GM12875 (cell line): ENCODE measurements around the gene PPIE.

ENCODE experiments used
- H3K4me3 ChIP-seq: one replicate; pipeline ENCODE4 v1.5.1; 2011; ENCODE audit warnings: low read depth, low read length, control low read depth
- CTCF ChIP-seq: IDR thresholded peaks from 2 replicates; pipeline ENCODE4 v1.5.1; 2011; ENCODE audit warnings: low read depth, mild to moderate bottlenecking, control low read depth, inconsistent platforms, low read length, moderate library complexity, borderline replicate concordance; ENCODE audit not compliant: insufficient read depth

Gene PPIE

GRCh38 chr1:39752703-39753102, 14.0 kb downstream of the PPIE start:
- no peak overlapping the region for H3K4me3 ChIP-seq
- no peak for TF ChIP-seq CTCF

DNA sequence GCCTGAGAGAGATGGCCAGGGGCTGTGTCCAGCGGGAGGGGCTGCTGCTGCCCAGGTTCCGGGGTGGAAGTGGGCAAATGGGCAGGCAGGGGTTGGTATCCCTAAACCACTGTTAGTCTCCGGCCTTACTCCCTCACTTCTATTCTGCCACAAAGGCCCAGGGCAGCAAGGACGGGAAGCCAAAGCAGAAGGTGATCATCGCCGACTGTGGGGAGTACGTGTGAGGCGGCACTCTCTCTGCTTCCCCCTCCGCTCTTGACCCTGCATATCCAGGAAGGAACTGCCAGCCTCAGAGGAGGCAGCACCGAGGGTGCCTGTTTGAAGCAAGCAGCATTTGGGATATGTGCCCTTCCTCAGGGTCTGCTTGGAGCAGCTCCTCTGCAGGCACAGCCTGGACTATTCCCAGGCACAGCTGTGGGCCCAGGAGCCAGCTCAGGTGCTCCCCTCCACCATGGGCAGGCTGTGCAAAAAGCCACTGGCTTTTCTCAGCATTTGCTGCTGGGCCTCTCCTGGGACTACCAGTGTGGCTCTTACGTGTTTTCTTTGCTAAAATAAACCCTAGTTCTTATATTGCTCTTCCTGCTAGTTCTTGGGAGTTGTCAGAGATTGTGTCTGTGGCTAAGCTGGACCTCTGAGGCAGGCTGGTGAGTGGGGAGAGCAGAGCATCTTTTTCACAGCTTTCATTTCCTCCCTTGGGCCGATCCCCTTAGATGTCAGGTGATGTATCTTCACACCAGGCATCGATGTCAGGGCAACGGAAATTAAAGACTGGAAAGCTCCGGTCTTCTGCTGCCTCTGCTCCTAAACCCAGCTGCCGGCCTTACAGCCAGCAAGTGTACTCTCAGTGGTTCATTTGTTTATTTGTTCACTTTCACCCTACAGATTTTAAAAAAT, 14.7 kb downstream of the PPIE start:
- TF ChIP-seq CTCF: no peak
- H3K4me3 ChIP-seq: no peak overlapping the region

DNA sequence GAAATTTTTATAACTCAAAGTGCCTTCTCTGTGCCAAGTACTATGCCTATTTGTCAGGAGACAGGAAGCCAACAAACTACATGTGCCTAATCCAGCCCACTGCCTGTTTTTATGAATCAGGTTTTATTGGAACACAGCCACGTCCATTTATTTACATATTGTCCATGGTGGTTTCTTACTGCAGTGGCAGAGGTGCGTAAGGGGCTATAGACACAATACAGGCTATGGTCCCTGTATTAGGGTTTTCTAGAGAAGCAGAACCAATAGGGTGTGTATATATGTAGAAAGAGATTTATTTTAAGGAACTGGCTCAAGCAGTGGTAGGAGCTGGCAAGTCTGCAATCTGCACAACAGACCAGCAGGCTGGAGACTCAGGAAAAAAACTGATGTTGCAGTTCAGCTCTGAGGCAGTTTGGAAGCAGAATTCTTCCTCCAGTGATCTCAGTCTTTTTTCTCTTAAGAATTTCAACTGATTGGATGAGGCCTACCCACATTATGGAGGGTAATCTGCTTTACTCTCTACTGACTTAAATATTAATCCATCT, 15.4 kb downstream of the PPIE start:
- TF ChIP-seq CTCF: no peak
- H3K4me3 ChIP-seq: no peak overlapping the region

DNA sequence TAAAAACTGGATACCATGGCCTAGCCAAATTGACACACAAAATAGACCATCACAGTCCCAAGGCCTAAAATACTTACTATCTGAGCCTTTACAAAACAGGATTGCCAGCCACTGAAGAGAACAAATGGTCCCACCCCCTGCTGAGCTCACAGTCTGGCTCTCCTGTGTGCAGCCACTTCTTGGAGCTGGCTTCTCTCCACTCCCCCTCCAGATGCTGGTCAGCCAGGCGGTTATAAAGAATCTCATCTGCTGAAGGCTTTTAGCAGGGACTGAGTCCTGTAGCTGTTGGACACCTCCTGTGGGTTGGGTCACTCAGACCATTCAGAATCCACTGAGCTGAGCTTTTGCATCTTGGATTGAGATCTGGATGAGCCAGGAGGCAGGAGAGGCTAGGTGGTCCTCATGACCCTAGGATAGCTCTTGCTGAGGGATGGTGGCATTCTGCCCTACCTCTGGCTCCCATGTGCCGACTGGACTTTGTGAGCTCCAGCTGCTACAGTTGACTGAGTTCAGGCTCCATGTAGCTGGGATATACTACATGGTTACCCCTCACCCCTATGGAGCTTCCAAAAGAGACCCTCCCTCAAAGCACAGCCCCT, 16.3 kb downstream of the PPIE start:
- no peak overlapping the region for H3K4me3 ChIP-seq
- no peak for TF ChIP-seq CTCF

DNA sequence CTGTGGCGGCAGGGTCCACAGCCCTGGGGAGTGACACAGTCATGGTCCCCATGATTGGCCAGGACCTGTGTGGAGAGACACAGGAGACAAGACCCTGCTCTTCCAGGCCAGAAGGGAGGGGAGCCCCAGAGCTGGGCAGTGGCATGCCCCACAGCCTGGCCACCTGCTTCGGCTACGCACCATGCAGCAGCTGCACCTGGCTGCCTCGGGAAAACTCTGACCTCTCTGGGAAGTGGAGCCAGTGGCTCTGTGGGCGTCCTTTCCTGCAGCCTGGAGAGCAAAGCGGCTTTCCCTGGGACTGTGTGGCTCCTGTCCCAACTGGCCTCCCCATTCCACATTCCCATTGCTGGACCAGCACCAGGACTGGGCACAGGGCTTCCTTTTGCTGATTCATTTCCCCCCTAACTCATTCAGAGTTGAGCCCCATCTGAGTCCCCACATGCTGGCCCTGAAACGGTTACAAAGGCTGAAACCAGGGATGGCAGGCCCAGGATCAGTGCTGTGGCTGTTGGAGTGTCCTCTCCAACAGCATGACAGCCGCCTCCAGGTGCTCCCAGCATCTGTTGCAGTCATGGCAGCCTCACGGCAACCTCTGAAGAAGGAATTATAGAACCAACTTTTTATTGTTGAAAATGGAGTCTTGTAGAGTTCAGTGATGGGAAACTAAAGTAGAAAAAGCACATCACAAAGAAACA, 17.4 kb downstream of the PPIE start:
- no peak for TF ChIP-seq CTCF
- no peak overlapping the region for H3K4me3 ChIP-seq

GRCh38 chr1:39757501-39757900, 18.8 kb downstream of the PPIE start:
- no peak overlapping the region for H3K4me3 ChIP-seq
- TF ChIP-seq CTCF: no peak
